CD4-positive, CD25-positive, alpha-beta regulatory T cell (primary cell): ENCODE data around the gene RNU6-9. TPM values are rescaled to one million over a fixed set of nuclear protein-coding genes. Genes with fewer than 3 reads are reported as not detected.

Experiments
- ATAC-seq, 2 donors: fragments of 150-1000 bp; cut with Tn5 transposase; one replicate each; pipeline ENCODE4 v1.10.0; 2021; ENCODE audit warnings: low read depth in 2 of 2, moderate number of reproducible peaks in 2 of 2, moderate library complexity in 1 of 2
- DNase-seq, 3 donors: peaks; one replicate each; pipeline versions ENCODE4 v3.0.0 to v3.0.0-alpha.2; 2012 to 2022; ENCODE audit warnings: mixed read lengths in 1 of 3
- H3K27ac ChIP-seq: one replicate; pipeline ENCODE4 v1.7.0; 2013; ENCODE audit warnings: mild to moderate bottlenecking, low read length; ENCODE audit not compliant: insufficient read depth, poor library complexity, severe bottlenecking
- H3K27me3 ChIP-seq: one replicate; pipeline ENCODE4 v1.7.0; 2013; ENCODE audit warnings: low read length; ENCODE audit not compliant: control insufficient read depth, insufficient read depth
- H3K36me3 ChIP-seq: one replicate; pipeline ENCODE4 v1.7.0; 2013; ENCODE audit warnings: mild to moderate bottlenecking, low read length, moderate library complexity; ENCODE audit not compliant: control insufficient read depth, insufficient read depth
- H3K4me1 ChIP-seq: 2 replicates; pipeline ENCODE4 v1.7.0; 2013; ENCODE audit warnings: mild to moderate bottlenecking, low read length; ENCODE audit not compliant: insufficient read depth, control insufficient read depth, poor library complexity, severe bottlenecking
- H3K4me3 ChIP-seq: one replicate; pipeline ENCODE4 v1.7.0; 2013; ENCODE audit warnings: low read depth, mild to moderate bottlenecking, low read length, moderate library complexity
- H3K9me3 ChIP-seq, 2 experiments: 1 replicate in 1 of 2; 2 replicates in 1 of 2; pipeline ENCODE4 v1.7.0; 2013; ENCODE audit warnings: low read length in 2 of 2, mild to moderate bottlenecking in 1 of 2, moderate library complexity in 1 of 2; ENCODE audit not compliant: control insufficient read depth in 2 of 2
- H3K27ac Mint-ChIP-seq, 3 donors: one replicate each; pipeline ENCODE4 v1.8.0; 2020 to 2022; ENCODE audit warnings: mild to moderate bottlenecking in 3 of 3, mixed read lengths in 3 of 3, moderate library complexity in 2 of 3
- H3K27me3 Mint-ChIP-seq: one replicate; pipeline ENCODE4 v1.8.0; 2022; ENCODE audit warnings: mild to moderate bottlenecking, mixed read lengths
- H3K36me3 Mint-ChIP-seq: one replicate; pipeline ENCODE4 v1.8.0; 2020; ENCODE audit warnings: mixed read lengths
- H3K4me1 Mint-ChIP-seq, 4 donors: one replicate each; pipeline ENCODE4 v1.8.0; 2020 to 2022; ENCODE audit warnings: mixed read lengths in 4 of 4, mild to moderate bottlenecking in 1 of 4
- H3K4me3 Mint-ChIP-seq, 4 donors: one replicate each; pipeline ENCODE4 v1.8.0; 2020 to 2022; ENCODE audit warnings: mild to moderate bottlenecking in 4 of 4, mixed read lengths in 4 of 4, moderate library complexity in 3 of 4
- H3K9me3 Mint-ChIP-seq, 7 donors: one replicate each; pipeline ENCODE4 v1.8.0; 2020 to 2022; ENCODE audit warnings: mixed read lengths in 7 of 7, mild to moderate bottlenecking in 3 of 7, moderate library complexity in 2 of 7
- polyA plus RNA-seq, 4 donors: library from polyadenylated mRNA; unstranded; fragments of 300-500 nt; fragmentation: Illumina TruSeq; gene quantifications; one replicate each; pipeline ENCODE4 v1.2.3, GENCODE V29; 2021
- total RNA-seq: library from RNA; stranded (reverse); gene quantifications from one replicate; pipeline ENCODE4 v1.2.3, GENCODE V29; 2022

RNU6-9 gene
- total and polyA plus RNA-seq, 5 donors from 2014 or later = not detected

DNA sequence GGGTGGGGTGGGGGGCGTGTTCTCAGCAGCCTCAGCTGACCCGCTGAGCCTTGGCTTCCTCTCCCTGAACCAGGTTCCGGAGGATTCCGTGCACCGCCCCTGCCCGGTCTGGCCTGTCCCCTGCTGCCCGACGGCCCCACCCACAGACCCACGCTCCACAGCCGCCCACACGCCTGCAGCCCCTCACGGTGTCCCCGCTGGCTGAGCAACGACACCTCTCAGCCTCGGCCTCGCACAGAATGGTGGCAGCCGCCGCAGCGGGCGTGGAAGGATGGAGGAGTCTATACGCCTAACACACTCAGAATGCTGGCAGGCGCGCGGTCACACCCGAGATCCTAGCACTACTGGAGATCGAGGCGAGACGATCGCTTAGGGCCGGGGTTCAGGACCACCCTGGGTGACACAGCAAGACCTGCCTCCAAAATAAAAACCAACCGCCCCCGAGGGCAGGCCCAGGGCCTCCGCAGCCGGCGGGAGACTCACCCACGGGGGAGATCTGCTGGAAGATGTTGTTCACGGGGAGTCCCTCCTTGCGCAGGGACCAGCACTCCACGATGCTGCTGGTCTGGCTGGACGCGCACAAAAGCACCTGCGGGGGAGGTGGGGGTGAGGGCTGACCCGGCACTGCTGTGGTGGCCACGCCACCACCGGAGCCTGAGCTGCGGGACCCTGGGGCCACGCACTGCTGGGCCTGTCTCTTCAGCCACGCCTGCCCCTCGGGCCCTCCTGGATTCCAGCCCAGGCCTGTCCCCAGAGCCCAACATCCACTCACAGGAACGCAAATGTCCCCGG lies 8.7 kb upstream of the RNU6-9 start:
- Histone ChIP-seq H3K9me3 (no peaks in the 10 kb centered on the region), H3K27ac (no peak overlapping the region), H3K27me3 (no peaks in the 10 kb centered on the region), H3K4me3 (no peak overlapping the region), H3K36me3 (peaks cover 60% of the 10 kb centered on the region), H3K4me1 (no peaks in the 10 kb centered on the region)
- ATAC-seq = no peak
- Mint-ChIP-seq H3K27me3 (no peaks in the 10 kb centered on the region), H3K36me3 (no peaks in the 10 kb centered on the region), H3K27ac (no peak overlapping the region), H3K9me3 (no peaks in the 10 kb centered on the region), H3K4me3 (no peak overlapping the region), H3K4me1 (peaks cover 0 to 22% (median 0%) of the 10 kb centered on the region in 4 donors)
- DNase-seq = no peak

DNA sequence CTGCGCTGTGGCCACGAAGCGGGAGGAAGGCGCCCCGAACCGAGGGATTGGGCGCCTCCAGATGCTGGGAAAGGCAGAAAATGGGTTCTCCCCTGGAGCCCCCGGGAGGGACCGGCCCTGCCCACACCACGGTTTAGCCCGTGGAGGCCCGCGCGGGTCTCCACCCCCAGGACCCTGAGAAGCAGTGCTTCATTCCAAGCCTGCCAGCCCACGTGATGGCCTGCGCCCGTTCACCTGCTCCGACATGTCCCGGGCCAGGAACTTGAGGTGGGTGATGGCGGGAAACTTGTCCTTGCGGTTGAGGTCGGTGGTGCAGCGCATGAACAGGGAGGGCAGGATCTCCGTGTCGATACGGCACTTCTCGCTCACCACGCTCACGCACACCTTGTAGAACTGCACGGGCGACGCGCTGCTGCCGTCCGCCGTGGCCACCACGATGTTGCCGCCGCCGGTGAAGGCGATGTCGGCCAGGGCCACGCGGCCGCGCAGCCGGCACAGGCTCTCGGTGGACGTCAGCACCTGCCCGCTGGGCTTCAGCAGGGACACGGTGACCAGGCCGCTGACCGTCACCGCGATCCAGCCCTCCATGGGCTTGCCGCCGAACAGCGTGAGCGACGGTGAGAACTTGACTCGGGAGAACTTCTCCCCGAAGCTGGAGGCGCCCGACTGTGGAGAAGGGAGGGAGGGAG lies 7.6 kb upstream of the RNU6-9 start:
- no peak for ATAC-seq

GRCh38 chr19:887072-887471 lies 6.2 kb upstream of the RNU6-9 start:
- Mint-ChIP-seq H3K27me3 (no peaks in the 10 kb centered on the region), H3K4me1 (peaks cover 0 to 37% (median 4%) of the 10 kb centered on the region in 4 donors), H3K9me3 (no peaks in the 10 kb centered on the region), H3K36me3 (no peaks in the 10 kb centered on the region), H3K4me3 (no peak overlapping the region), H3K27ac (no peak overlapping the region)
- no peak overlapping the region for H3K27ac ChIP-seq
- no peak for DNase-seq
- H3K27me3 ChIP-seq = no peaks in the 10 kb centered on the region
- peaks cover 55% of the 10 kb centered on the region for H3K36me3 ChIP-seq
- H3K9me3 ChIP-seq = no peaks in the 10 kb centered on the region
- H3K4me3 ChIP-seq = no peak overlapping the region
- H3K4me1 ChIP-seq = peaks cover 7% of the 10 kb centered on the region
- no peak for ATAC-seq

More for the DNA sequence above, 7.6 kb upstream of the RNU6-9 start:
- no peak for DNase-seq
- Histone ChIP-seq H3K27ac (no peak overlapping the region), H3K36me3 (peaks cover 68% of the 10 kb centered on the region), H3K4me3 (no peak overlapping the region), H3K9me3 (no peaks in the 10 kb centered on the region), H3K27me3 (no peaks in the 10 kb centered on the region), H3K4me1 (peaks cover 2% of the 10 kb centered on the region)
- Mint-ChIP-seq H3K4me3 (no peak overlapping the region), H3K27ac (no peak overlapping the region), H3K4me1 (peaks cover 0 to 32% (median 2%) of the 10 kb centered on the region in 4 donors), H3K36me3 (no peaks in the 10 kb centered on the region), H3K27me3 (no peaks in the 10 kb centered on the region), H3K9me3 (no peaks in the 10 kb centered on the region)

- DNase-seq (no peak), ATAC-seq (no peak)
- Histone ChIP-seq H3K36me3 (peaks cover 51% of the 10 kb centered on the region), H3K27ac (no peak overlapping the region), H3K4me3 (no peak overlapping the region), H3K4me1 (peaks cover 12% of the 10 kb centered on the region), H3K9me3 (no peaks in the 10 kb centered on the region), H3K27me3 (no peaks in the 10 kb centered on the region)
- Mint-ChIP-seq H3K4me1 (peaks cover 0 to 36% (median 4%) of the 10 kb centered on the region in 4 donors), H3K27me3 (no peaks in the 10 kb centered on the region), H3K27ac (peak overlapping the region in 1 of 3 donors; percentile 69), H3K4me3 (peak overlapping the region in 1 of 4 donors; percentile 46), H3K9me3 (no peaks in the 10 kb centered on the region), H3K36me3 (no peaks in the 10 kb centered on the region)
Observed at GRCh38 chr19:887599-887998, 5.7 kb upstream of the RNU6-9 start.

DNA sequence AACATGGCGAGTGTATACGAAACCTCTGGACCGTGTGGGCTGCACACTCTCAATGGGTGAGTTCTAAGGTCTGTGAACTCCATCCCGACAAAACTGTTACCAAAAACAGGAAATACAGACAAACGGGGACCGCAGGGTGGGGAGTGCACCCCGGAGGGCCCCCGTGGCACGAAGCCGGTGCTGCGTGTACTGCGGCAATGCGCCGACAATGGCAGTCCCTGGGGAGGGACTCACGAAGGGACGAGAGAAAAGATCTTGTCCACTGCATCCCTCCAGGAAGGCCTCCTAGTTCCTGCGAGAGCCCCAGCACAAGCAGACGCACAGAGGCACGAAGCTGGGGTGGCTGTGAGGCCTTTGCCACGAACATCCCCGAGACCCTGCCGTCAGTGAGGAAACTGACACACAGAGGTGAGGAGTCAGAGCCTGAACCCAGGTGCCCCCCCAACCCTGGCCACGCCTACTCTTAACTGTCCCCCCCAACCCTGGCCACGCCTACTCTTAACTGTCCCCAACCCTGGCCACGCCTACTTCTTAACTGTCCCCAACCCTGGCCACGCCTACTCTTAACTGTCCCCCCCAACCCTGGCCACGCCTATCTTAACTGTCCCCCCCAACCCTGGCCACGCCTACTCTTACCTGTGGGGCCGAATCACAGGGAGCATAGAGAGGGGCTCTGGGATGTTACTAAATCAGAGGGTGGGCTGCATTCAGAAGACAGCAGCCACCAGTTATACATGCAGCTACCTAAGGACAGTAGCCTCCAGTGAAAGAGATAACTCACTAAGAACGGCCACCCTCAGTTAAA lies 4.5 kb upstream of the RNU6-9 start:
- H3K4me3 ChIP-seq = no peak overlapping the region

DNA sequence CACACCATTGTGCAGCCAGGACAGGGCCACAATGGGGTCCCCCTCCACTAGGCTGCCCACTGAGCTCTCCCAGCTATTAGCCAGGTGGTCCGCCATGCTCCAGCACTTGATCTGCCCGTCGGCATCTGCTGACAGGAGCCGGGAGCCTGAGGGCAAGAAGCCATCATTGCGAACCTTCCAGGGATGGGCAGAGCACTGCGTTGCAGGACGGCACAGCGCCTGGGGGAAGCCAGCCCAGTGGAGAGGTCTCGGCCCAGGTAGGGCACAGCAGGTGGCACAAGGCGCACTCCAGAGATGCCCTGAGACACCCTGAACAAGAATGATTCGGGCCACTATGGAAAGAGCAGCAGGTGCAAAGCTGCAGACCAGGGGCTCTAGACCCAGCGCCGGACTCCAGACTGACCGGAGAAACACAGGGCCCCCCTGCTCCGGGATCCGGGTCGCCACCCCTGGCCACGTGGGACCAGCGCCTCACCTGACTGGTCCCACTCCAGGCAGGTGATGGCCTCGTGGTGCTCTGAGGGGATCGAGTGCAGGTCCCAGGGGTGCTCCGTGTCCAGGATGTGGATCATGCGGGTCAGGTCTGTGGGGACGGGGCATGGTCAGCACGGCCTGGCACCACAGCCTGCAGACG lies 3.5 kb upstream of the RNU6-9 start:
- peaks cover 4 to 53% (median 13%) of the 10 kb centered on the region in 4 donors for H3K4me1 Mint-ChIP-seq
- no peak overlapping the region for H3K27ac ChIP-seq
- H3K9me3 ChIP-seq = no peaks in the 10 kb centered on the region
- H3K36me3 Mint-ChIP-seq = no peaks in the 10 kb centered on the region
- H3K4me1 ChIP-seq = peaks cover 19% of the 10 kb centered on the region
- H3K36me3 ChIP-seq = peaks cover 40% of the 10 kb centered on the region
- peak overlapping the region in 2 of 3 donors; percentile 17 to 62 for H3K27ac Mint-ChIP-seq
- H3K4me3 Mint-ChIP-seq = peak overlapping the region; percentile 32 to 82 (median 71)
- H3K4me3 ChIP-seq = no peak overlapping the region
- H3K9me3 Mint-ChIP-seq = no peaks in the 10 kb centered on the region
- peaks cover 5% of the 10 kb centered on the region for H3K27me3 Mint-ChIP-seq
- no peaks in the 10 kb centered on the region for H3K27me3 ChIP-seq
- no peak for DNase-seq
- ATAC-seq = no peak

More for the DNA sequence above, 4.5 kb upstream of the RNU6-9 start:
- Histone ChIP-seq H3K36me3 (peaks cover 43% of the 10 kb centered on the region), H3K4me1 (peaks cover 15% of the 10 kb centered on the region), H3K27me3 (no peaks in the 10 kb centered on the region), H3K9me3 (no peaks in the 10 kb centered on the region), H3K27ac (no peak overlapping the region)
- peak overlapping the region; percentile 71 to 96 (median 81) for H3K27ac Mint-ChIP-seq
- peaks cover 4 to 45% (median 12%) of the 10 kb centered on the region in 4 donors for H3K4me1 Mint-ChIP-seq
- no peaks in the 10 kb centered on the region for H3K9me3 Mint-ChIP-seq
- H3K4me3 Mint-ChIP-seq = peak overlapping the region; percentile 65 to 82 (median 79)
- ATAC-seq (peak; percentile 54 to 60), DNase-seq (peak in 2 of 3 donors; percentile 14 to 59)
- H3K27me3 Mint-ChIP-seq = peaks cover 5% of the 10 kb centered on the region
- no peaks in the 10 kb centered on the region for H3K36me3 Mint-ChIP-seq

- Mint-ChIP-seq H3K36me3 (no peaks in the 10 kb centered on the region), H3K27me3 (peaks cover 5% of the 10 kb centered on the region), H3K27ac (peak overlapping the region; percentile 17 to 73 (median 52)), H3K9me3 (no peaks in the 10 kb centered on the region), H3K4me1 (peaks cover 4 to 57% (median 14%) of the 10 kb centered on the region in 4 donors), H3K4me3 (peak overlapping the region; percentile 75 to 80 (median 78))
- Histone ChIP-seq H3K27ac (no peak overlapping the region), H3K36me3 (peaks cover 33% of the 10 kb centered on the region), H3K4me3 (no peak overlapping the region), H3K9me3 (no peaks in the 10 kb centered on the region), H3K4me1 (peaks cover 19% of the 10 kb centered on the region), H3K27me3 (no peaks in the 10 kb centered on the region)
- no peak for ATAC-seq
- DNase-seq = no peak
Observed at GRCh38 chr19:890831-891230, 2.5 kb upstream of the RNU6-9 start.
